Heart right ventricle (tissue), 16 donors: Measurements from ENCODE around the gene CYB5D1. TPM values are rescaled to one million over a fixed set of nuclear protein-coding genes. Genes with fewer than 3 reads are reported as not detected.

Source experiments
- ATAC-seq, 8 donors: fragments of 200-7000 bp; cut with Tn5 transposase; one replicate each; pipeline ENCODE4 v1.9.1; 2020; ENCODE audit warnings: mild to moderate bottlenecking in 8 of 8, moderate library complexity in 8 of 8, moderate number of reproducible peaks in 1 of 8
- DNase-seq, 2 donors: peaks; one replicate each; pipeline ENCODE4 v3.0.0-alpha.2; 2020
- H3K27ac ChIP-seq, 10 donors: fragments of 200-600 bp; sonication (generic) in 2 of 10; one replicate each; pipeline versions ENCODE4 v1.5.0 to v1.8.0; 2020 to 2022; ENCODE audit warnings: mild to moderate bottlenecking in 3 of 10
- H3K27me3 ChIP-seq, 7 donors: fragments of 200-600 bp; one replicate each; pipeline ENCODE4 v1.8.0; 2021 to 2022; ENCODE audit warnings: mild to moderate bottlenecking in 2 of 7
- H3K36me3 ChIP-seq, 9 donors: fragments of 200-600 bp; sonication (generic) in 1 of 9; one replicate each; pipeline versions ENCODE4 v1.5.0 to v1.8.0; 2020 to 2022; ENCODE audit warnings: mild to moderate bottlenecking in 2 of 9
- H3K4me1 ChIP-seq, 9 donors: fragments of 200-600 bp; sonication (generic) in 1 of 9; one replicate each; pipeline versions ENCODE4 v1.5.0 to v1.8.0; 2020 to 2022; ENCODE audit warnings: mild to moderate bottlenecking in 4 of 9
- H3K4me3 ChIP-seq, 10 donors: fragments of 200-600 bp; sonication (generic) in 2 of 10; one replicate each; pipeline versions ENCODE4 v1.5.0 to v1.8.0; 2020 to 2022; ENCODE audit warnings: mild to moderate bottlenecking in 7 of 10, moderate library complexity in 2 of 10
- H3K9me3 ChIP-seq, 11 donors: fragments of 200-600 bp in 10 of 11; sonication (generic) in 2 of 11; one replicate each; pipeline versions ENCODE4 v1.5.0 to v1.8.0; 2013 to 2022; ENCODE audit warnings: mild to moderate bottlenecking in 2 of 11, control low read depth in 1 of 11, moderate library complexity in 1 of 11
- CTCF ChIP-seq, 9 donors: fragments of 200-600 bp; sonication (generic) in 2 of 9; IDR thresholded peaks; one replicate each; pipeline versions ENCODE4 v1.5.0 to v1.8.0; 2021 to 2022; ENCODE audit warnings: antibody characterized with exemption in 9 of 9, mild to moderate bottlenecking in 5 of 9, moderate library complexity in 1 of 9
- WGBS, 2 donors: extraction: QIAGEN DNeasy Blood & Tissue Kit; methylation state at CpG; one replicate each; pipeline ENCODE4 v1.1.7; 2013; ENCODE audit warnings: inconsistent platforms in 1 of 2; 5-methylcytosine and 5-hydroxymethylcytosine counted together
- intact Hi-C, 10 donors: fragments of 100-400 bp; cut with DNase I; formaldehyde crosslinking; loops; one replicate each; pipeline versions ENCODE4 v1.11.1 to v1.14.2; 2022
- polyA plus RNA-seq, 2 donors: library from polyadenylated mRNA; stranded (reverse); fragments of 200-250 nt; gene quantifications; one replicate each; pipeline ENCODE4 v1.2.3, GENCODE V29; 2013
- total RNA-seq, 10 donors: library from RNA; stranded (reverse); fragmentation: NEBNext Ultra II Directional in 3 of 10; extraction: Animal tissue kit (Norgen Biotek cat#: 25700) in 3 of 10; gene quantifications; one replicate each; pipeline versions ENCODE4 v1.2.1 to v1.2.4, GENCODE V29; 2021 to 2023
- donor health status: Arrhythmogenic right ventricular cardiomyopathy.
- donor health status: ischemic (EF 13 %, LVEDD 7.1; RV severe dilation, severe dysfunction).
- donor health status: healthy with polysubstance abuse.
- donor health status: DM: no; HTN: yes; CAD: no.
- donor health status: DM: no; HTN: no; CAD: no.
- donor health status: ischemic (EF 25% LVEDD 6.9; RV normal size, moderate dysfunction).
- donor health status: ischemic (EF 25% LVEDD 5.7; RV mildly dilated, moderate dysfunction).
- donor health status: healthy.
- donor health status: DM: yes; HTN: yes; CAD: no.
- donor health status: Ischemic cardiomyopathy.
- donor health status: ischemic (EF 35%, LVEDD 5.7; RV mildly dilated, moderate dysfunction).
- donor health status: nonischemic (EF 11% LVEDD 7.7; RV severe dilation, severe dysfunction).
- donor health status: DM: yes; HTN: yes; CAD: no.
- donor health status: PGD.
- donor health status: ischemic (EF 29% LVEDD 5.4; RV normal size, mild dysfunction).
- donor health status: nonischemic (EF 23%, LVEDD 6.1; RV moderate dilation, normal function).

CYB5D1 gene
- total and polyA plus RNA-seq, 12 donors: 10.0 to 20.1 (median 15.7) TPM

GRCh38 chr17:7894226-7894625 lies 36.4 kb downstream of the CYB5D1 start:
- 95% methylated on average over 9 of the region's 9 CpGs for WGBS, 2 donors
- Histone ChIP-seq H3K27me3 (no peaks in the 10 kb centered on the region), H3K36me3 (peaks cover 0 to 97% (median 29%) of the 10 kb centered on the region in 9 donors), H3K4me1 (peaks cover 6 to 21% (median 11%) of the 10 kb centered on the region in 9 donors), H3K4me3 (no peak overlapping the region), H3K9me3 (no peaks in the 10 kb centered on the region), H3K27ac (no peak overlapping the region)
- intact Hi-C loops: loop anchor here in 4 of 10 donors (10.0 kb wide), 2 partner anchors 69 to 149 kb away; no protein-coding TSS in a partner anchor
- no peak for TF ChIP-seq CTCF (IDR thresholded peaks at IDR 0.05)
- ATAC-seq (no peak), DNase-seq (no peak)

- DNase-seq (no peak), ATAC-seq (no peak)
- Histone ChIP-seq H3K27me3 (no peaks in the 10 kb centered on the region), H3K27ac (no peak overlapping the region), H3K9me3 (no peaks in the 10 kb centered on the region), H3K4me1 (peaks cover under 1 to 14% (median 5%) of the 10 kb centered on the region in 9 donors), H3K36me3 (peaks cover 0 to 100% (median 29%) of the 10 kb centered on the region in 9 donors), H3K4me3 (no peak overlapping the region)
- intact Hi-C loops: loop anchor here in 7 of 10 donors (5.0 to 10.0 kb wide), 4 partner anchors 33 to 150 kb away; no protein-coding TSS in a partner anchor
- WGBS, 2 donors: 89 to 91% methylated on average over 8 of the region's 8 CpGs
- TF ChIP-seq CTCF (IDR thresholded peaks at IDR 0.05): no peak
These were observed 37.1 kb downstream of the CYB5D1 start for GRCh38 chr17:7894866-7895265.

- Histone ChIP-seq H3K4me3 (no peak overlapping the region), H3K4me1 (peaks cover 0 to 9% (median 0%) of the 10 kb centered on the region in 9 donors), H3K9me3 (no peaks in the 10 kb centered on the region), H3K36me3 (peaks cover 0 to 100% (median 36%) of the 10 kb centered on the region in 9 donors), H3K27ac (no peak overlapping the region), H3K27me3 (no peaks in the 10 kb centered on the region)
- no peak for TF ChIP-seq CTCF (IDR thresholded peaks at IDR 0.05)
- no peak for DNase-seq
- no peak for ATAC-seq
- intact Hi-C loops: loop anchor here in 8 of 10 donors (2.0 to 10.0 kb wide), 6 partner anchors 34 to 152 kb away; no protein-coding TSS in a partner anchor
- WGBS, 2 donors: 90 to 92% methylated on average over 13 of the region's 13 CpGs
These were observed 39.3 kb downstream of the CYB5D1 start for GRCh38 chr17:7897090-7897489.

GRCh38 chr17:7897773-7898172 lies 40.0 kb downstream of the CYB5D1 start:
- Histone ChIP-seq H3K36me3 (peaks cover 0 to 100% (median 36%) of the 10 kb centered on the region in 9 donors), H3K9me3 (no peaks in the 10 kb centered on the region), H3K27me3 (no peaks in the 10 kb centered on the region), H3K4me3 (no peak overlapping the region), H3K4me1 (peaks cover 0 to 9% (median 0%) of the 10 kb centered on the region in 9 donors), H3K27ac (peak overlapping the region in 1 of 10 donors; percentile 1)
- 47 to 53% methylated on average over 6 of the region's 6 CpGs for WGBS, 2 donors
- TF ChIP-seq CTCF (IDR thresholded peaks at IDR 0.05): peak; percentile 20 to 63 (median 52)
- intact Hi-C loops: loop anchor here in 8 of 10 donors (2.0 to 10.0 kb wide), 6 partner anchors 35 to 153 kb away; no protein-coding TSS in a partner anchor
- DNase-seq (no peak), ATAC-seq (peak in 7 of 8 donors; percentile 63 to 86 (median 74))
